Omental fat pad (tissue), 4 donors: ENCODE measurements around the gene HOOK1. TPM values are rescaled to one million over a fixed set of nuclear protein-coding genes. Genes with fewer than 3 reads are reported as not detected.
A peak's percentile ranks its signal among the peaks of the same experiment; 100 is the strongest.

Experiments used
- ATAC-seq: fragments of 150-250 bp; one replicate; pipeline ENCODE4 v1.9.1; 2016; ENCODE audit warnings: mild to moderate bottlenecking, moderate library complexity; ENCODE audit not compliant: low FRiP score
- DNase-seq: peaks from one replicate; pipeline ENCODE4 v3.0.0-alpha.2; 2019; ENCODE audit warnings: low spot score
- total RNA-seq, 4 donors: library from RNA; depleted of rRNA; stranded (reverse); fragments of >200 nt; gene quantifications; one replicate each; pipeline ENCODE4 v1.1.0, GENCODE V29; 2016
- TF ChIP-seq, protein P1 (sequence below), 3 donors: fragments of 450-650 bp; IDR thresholded peaks; one replicate each; pipeline ENCODE4 v1.5.1; 2016 to 2017; ENCODE audit warnings: antibody characterized with exemption in 3 of 3, mild to moderate bottlenecking in 3 of 3, moderate library complexity in 2 of 3

The HOOK1 gene
- total RNA-seq, 4 donors from 2014 or later, result 0.94 to 10.0 (median 2.5) TPM

DNA sequence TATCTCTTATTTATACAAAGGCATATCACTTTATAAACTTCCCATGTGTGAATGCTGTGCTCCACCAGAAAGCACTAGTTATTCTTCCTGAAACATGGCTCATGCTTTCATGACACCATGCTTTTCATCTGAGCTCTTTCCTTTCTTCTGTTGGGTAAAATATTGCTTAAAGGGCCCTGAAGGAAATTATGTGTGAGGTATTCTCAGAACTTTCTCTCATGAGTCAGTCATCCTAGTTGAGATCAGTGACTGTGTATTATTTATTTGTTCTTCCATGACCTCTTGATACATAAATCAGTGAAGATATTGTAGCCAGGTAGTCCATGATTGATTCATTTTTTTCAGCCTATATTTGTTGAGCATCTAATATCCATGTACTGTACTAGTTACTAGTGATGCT is 57.0 kb downstream of the HOOK1 start:
- ATAC-seq (no peak), DNase-seq (no peak)
- TF ChIP-seq, protein P1, sequence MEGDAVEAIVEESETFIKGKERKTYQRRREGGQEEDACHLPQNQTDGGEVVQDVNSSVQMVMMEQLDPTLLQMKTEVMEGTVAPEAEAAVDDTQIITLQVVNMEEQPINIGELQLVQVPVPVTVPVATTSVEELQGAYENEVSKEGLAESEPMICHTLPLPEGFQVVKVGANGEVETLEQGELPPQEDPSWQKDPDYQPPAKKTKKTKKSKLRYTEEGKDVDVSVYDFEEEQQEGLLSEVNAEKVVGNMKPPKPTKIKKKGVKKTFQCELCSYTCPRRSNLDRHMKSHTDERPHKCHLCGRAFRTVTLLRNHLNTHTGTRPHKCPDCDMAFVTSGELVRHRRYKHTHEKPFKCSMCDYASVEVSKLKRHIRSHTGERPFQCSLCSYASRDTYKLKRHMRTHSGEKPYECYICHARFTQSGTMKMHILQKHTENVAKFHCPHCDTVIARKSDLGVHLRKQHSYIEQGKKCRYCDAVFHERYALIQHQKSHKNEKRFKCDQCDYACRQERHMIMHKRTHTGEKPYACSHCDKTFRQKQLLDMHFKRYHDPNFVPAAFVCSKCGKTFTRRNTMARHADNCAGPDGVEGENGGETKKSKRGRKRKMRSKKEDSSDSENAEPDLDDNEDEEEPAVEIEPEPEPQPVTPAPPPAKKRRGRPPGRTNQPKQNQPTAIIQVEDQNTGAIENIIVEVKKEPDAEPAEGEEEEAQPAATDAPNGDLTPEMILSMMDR (IDR thresholded peaks at IDR 0.05), result no peak

DNA sequence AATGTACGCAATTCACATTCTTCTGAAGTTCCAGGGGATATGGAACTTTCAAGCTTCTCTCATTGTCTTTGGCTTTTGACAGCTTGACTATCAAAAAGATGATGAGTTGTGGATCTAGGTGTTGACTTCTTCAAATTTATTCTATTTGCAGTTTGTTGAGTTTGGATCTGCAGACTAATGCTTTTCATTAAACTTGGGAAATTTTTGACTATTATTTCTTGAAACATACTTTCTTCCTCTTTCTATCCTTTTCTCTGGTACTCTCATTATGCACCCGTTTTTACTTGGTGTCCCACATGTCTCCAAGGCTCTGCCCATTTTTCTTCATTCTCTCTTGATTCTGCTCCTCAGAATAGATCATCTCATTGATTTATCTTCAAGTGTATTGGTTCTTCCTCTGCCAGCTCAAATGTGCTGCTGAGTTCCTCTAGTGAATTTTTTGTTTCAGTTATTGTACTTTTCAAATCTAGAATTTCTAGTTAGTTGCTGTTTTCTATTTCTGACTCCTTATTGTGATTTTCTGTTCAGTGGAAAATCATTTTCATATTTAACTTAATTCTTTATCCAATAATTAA is 62.4 kb downstream of the HOOK1 start:
- no peak for DNase-seq
- ATAC-seq, result no peak
- TF ChIP-seq, protein P1 (IDR thresholded peaks at IDR 0.05), result no peak

DNA sequence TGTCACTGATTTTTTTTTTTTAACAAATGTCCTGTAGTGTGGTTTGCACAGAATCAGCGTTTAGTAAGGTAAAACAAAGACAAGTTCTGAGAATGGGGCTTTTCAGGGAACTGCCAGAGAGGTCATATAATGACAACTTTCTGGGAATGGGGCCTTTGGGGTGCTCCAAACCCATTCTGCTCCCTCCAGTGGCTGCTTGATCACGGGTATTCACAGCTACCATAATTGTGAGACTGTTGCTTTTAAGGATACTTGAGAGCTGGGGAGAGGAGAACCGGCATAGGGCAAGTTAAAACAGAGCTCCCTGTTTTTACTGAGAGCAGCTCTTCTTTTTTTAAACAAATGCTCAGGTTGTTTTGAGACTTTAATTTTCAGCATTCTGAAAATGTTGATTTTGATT is 63.6 kb downstream of the HOOK1 start:
- TF ChIP-seq, protein P1 (IDR thresholded peaks at IDR 0.05), result no peak

DNA sequence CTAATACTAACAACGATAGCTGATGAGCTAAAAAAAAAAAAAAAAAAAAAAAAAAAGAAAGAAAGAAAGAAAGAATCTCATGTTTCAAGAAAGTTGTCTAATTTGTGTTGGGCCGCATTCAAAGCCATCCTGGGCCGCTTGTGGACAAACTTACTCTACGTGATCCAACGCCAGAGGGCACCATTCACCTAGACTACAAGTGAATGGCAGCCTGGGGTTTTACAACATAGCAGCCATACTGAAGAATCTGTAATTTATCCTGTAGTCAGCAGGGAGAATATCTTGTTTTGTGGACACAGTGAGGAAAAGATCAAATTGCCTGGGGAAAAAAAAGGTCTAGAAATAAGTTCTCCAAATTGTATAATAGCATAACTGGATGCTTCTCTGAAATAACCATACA is 64.8 kb downstream of the HOOK1 start:
- ATAC-seq, result no peak
- DNase-seq, result peak; percentile 57
- TF ChIP-seq, protein P1 (IDR thresholded peaks at IDR 0.05), result no peak

More for the DNA sequence above, 63.6 kb downstream of the HOOK1 start:
- ATAC-seq (no peak), DNase-seq (no peak)

DNA sequence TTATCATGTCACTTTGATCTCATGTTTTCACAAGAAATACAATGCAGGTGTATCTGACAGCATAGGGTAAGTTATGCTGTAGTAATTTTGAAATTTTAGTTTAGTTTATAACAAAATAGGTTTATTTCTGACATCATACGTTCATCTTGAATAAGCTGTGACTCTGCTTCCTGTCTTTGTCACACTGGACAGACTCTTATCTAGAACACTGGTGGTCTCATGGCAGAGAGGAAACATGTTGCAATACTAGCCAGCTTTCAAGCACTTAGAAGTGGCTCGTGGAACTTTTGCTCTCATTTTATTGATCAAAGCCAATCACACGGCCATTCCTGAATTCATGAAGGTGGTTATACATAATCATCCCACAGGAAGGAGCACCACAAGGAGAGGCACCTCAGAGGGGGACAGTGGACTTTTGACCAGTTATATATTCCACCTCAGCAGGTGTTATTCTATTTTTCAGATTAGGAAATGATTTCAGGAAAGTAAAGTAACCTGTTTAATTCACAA is 65.3 kb downstream of the HOOK1 start:
- no peak for ATAC-seq
- no peak for DNase-seq
- TF ChIP-seq, protein P1 (IDR thresholded peaks at IDR 0.05), result no peak

DNA sequence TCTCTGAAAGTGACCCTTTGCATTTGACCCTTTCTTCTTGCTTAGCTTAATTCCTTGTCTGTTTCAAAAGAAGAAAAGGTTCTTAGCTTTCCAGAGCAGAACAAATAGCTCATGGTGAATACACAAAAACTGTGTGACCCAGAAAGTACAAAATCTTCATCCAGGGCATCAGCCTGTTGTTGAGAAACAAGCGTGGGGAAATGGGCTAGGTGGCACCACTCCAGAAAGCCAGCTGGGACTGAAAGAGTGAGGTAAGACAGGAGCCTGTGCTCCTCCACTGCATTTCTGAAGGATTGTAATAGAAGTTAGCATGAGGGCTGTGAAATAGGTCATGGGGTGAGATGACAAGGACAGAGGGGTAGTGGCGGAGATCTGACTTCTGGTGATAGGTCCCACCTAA is 66.0 kb downstream of the HOOK1 start:
- TF ChIP-seq, protein P1 (IDR thresholded peaks at IDR 0.05), result no peak

DNA sequence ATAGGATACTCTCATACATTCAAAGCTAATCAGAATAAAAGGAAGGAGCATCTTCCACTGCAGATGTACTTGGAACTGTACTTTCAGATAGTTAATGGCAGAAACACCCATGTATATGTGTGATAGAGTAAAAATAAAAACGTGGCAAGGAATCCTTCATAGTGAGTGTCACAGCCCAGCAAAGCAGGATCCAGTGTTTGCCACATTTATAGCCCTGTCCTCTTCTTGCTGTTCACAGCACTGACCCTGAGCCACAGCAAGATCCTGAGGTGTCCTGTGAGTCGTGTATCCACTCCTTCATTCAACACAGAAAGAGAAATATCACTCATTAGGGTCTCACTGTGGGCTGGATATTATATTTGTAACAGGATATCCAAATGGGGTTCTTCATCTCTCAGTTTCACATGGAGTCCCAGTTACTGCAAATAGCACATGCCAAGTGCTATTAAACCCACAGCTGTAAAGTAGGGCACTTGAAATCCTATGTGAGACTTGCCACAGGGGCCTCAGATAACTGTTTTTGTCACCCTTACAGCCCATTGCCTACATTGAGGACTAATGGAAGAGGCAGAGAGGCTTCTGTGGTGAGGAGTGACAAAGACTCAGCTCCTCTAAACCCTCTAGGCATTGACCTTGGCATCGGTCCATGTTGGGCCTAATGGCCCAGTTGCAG is 70.5 kb downstream of the HOOK1 start:
- DNase-seq (no peak), ATAC-seq (no peak)
- TF ChIP-seq, protein P1 (IDR thresholded peaks at IDR 0.05), result no peak

More for the DNA sequence above, 66.0 kb downstream of the HOOK1 start:
- no peak for DNase-seq
- no peak for ATAC-seq
